Stomach smooth muscle (tissue), 2 donors: ENCODE data around the gene ABCC1.
A peak's percentile ranks its signal among the peaks of the same experiment; 100 is the strongest.

Experiments used
- H3K27ac ChIP-seq: one replicate; pipeline ENCODE4 v1.7.0; 2013; ENCODE audit warnings: mild to moderate bottlenecking, low read length, inconsistent platforms
- H3K27me3 ChIP-seq, 2 donors: one replicate each; pipeline ENCODE4 v1.7.0; 2013; ENCODE audit warnings: low read length in 2 of 2; ENCODE audit not compliant: insufficient read depth in 2 of 2, control insufficient read depth in 1 of 2
- H3K36me3 ChIP-seq, 2 donors: one replicate each; pipeline ENCODE4 v1.7.0; 2013; ENCODE audit warnings: low read length in 2 of 2; ENCODE audit not compliant: control insufficient read depth in 2 of 2, insufficient read depth in 2 of 2
- H3K4me1 ChIP-seq: one replicate; pipeline ENCODE4 v1.7.0; 2013; ENCODE audit warnings: low read length; ENCODE audit not compliant: control insufficient read depth, insufficient read depth
- H3K4me3 ChIP-seq, 2 donors: one replicate each; pipeline ENCODE4 v1.7.0; 2013; ENCODE audit warnings: low read length in 2 of 2
- H3K9ac ChIP-seq, 2 donors: one replicate each; pipeline ENCODE4 v1.7.0; 2013; ENCODE audit warnings: low read length in 2 of 2, mild to moderate bottlenecking in 1 of 2
- H3K9me3 ChIP-seq, 2 donors: one replicate each; pipeline ENCODE4 v1.7.0; 2013; ENCODE audit warnings: low read length in 2 of 2; ENCODE audit not compliant: control insufficient read depth in 2 of 2
- donor health status: healthy.
- donor health status: Pancreatic carcinoma.

ABCC1 gene

DNA sequence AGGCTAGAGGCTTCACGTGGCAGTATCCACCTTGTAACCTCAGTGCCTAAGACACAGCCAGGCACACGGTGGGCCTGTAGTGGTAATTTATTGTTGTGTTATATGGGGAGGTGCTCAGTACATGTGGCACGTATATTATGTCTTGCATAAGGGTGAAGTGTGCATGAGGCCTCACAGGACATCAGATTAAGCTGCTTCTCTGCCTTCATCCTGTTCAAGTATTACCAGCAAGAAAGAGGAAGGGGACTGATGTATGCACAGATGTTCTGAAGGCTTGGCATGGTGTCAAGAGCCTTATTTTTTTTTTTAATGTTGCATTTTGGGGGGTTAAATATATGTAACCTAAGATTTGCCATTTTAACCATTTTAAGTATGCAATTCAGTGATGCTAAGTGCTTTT, 71.6 kb downstream of the ABCC1 start:
- Histone ChIP-seq H3K9ac (no peak overlapping the region), H3K27ac (peak overlapping the region; percentile 78), H3K27me3 (no peaks in the 10 kb centered on the region), H3K4me3 (no peak overlapping the region), H3K4me1 (peaks cover 40% of the 10 kb centered on the region), H3K9me3 (no peaks in the 10 kb centered on the region), H3K36me3 (peaks cover 21% of the 10 kb centered on the region in 2 donors)

DNA sequence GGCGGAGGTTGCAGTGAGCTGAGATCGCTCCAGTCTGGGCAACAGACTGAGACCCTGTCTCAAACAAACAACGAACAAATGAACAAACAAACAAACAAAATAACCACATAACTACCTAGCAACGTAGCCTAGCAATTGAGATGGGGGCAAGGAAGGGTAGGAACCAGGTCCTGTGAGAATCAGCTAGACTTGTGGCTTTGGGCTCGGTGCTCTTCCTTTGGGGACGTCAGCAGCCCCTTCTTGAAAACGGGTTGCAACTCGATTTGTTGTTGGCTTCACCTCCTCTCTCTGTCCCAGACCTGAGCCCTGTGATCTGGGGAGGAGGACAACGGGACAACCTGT, 72.2 kb downstream of the ABCC1 start:
- H3K4me1 ChIP-seq, result peaks cover 42% of the 10 kb centered on the region
- H3K27ac ChIP-seq, result peak overlapping the region; percentile 78
- H3K9ac ChIP-seq, result peak overlapping the region; percentile 46 to 47
- peaks cover 16 to 17% of the 10 kb centered on the region in 2 donors for H3K36me3 ChIP-seq
- H3K27me3 ChIP-seq, result no peaks in the 10 kb centered on the region
- no peaks in the 10 kb centered on the region for H3K9me3 ChIP-seq
- H3K4me3 ChIP-seq, result peak overlapping the region; percentile 49 to 54

DNA sequence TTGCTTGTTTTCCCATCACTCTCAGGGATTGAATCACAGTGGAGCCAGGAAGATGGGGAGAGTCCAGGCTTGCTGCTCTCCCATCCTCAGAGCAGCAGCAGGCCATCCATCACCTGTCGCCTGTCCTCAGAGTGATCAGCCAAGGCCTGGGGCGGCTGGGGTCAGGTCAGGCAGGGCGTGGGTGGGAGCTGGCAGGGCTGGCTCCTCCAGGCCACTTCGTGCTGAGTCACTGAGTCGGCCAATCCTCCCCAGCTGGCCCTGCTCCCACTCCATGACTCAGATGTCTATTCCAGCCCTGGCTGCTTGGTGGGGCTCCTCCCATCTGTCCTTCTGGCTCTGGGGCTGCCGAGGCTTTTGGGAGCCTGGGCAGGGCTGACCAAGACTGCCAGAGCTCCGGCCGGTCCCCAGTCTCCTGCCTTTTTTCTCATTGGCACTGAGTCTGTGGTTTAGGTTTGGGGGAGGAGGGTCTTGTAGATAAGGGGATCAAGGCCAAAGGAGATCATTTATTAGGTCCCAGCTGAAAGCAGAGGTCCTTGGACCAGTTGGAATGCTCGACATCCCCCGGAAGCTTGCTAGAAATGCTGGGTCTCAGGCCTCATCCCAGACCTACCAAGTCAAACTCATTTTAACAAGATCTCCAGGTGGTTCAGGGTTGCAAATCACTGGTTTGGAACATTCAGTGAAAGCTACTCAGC, 72.7 kb downstream of the ABCC1 start:
- Histone ChIP-seq H3K27me3 (no peaks in the 10 kb centered on the region), H3K4me1 (peaks cover 42% of the 10 kb centered on the region), H3K4me3 (peak overlapping the region; percentile 49 to 54), H3K9ac (peak overlapping the region; percentile 54 to 68), H3K36me3 (peaks cover 14 to 15% of the 10 kb centered on the region in 2 donors), H3K9me3 (no peaks in the 10 kb centered on the region), H3K27ac (peak overlapping the region; percentile 78)

DNA sequence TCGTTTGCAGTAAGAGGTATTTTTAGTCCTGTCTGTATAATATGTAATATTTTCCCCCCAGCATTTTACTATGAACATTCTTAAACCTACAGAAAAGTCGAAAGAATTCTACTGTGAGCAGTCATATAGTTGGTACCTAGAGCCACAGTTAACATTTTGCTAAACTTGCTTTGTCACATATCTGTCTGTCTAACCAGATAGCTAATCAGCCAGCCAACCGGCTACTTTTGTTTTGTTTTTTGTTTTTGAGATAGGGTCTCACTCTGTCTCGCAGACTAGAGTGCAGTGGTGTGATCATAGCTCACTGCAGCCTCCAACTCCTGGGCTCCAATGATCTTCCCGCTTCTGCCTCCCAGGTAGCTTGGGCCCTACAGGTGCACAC, 73.3 kb downstream of the ABCC1 start:
- Histone ChIP-seq H3K27ac (peak overlapping the region; percentile 78), H3K4me1 (peaks cover 42% of the 10 kb centered on the region), H3K36me3 (peaks cover 14 to 15% of the 10 kb centered on the region in 2 donors), H3K4me3 (peak overlapping the region in 1 of 2 donors; percentile 54), H3K9me3 (no peaks in the 10 kb centered on the region), H3K27me3 (no peaks in the 10 kb centered on the region), H3K9ac (peak overlapping the region; percentile 54 to 68)

DNA sequence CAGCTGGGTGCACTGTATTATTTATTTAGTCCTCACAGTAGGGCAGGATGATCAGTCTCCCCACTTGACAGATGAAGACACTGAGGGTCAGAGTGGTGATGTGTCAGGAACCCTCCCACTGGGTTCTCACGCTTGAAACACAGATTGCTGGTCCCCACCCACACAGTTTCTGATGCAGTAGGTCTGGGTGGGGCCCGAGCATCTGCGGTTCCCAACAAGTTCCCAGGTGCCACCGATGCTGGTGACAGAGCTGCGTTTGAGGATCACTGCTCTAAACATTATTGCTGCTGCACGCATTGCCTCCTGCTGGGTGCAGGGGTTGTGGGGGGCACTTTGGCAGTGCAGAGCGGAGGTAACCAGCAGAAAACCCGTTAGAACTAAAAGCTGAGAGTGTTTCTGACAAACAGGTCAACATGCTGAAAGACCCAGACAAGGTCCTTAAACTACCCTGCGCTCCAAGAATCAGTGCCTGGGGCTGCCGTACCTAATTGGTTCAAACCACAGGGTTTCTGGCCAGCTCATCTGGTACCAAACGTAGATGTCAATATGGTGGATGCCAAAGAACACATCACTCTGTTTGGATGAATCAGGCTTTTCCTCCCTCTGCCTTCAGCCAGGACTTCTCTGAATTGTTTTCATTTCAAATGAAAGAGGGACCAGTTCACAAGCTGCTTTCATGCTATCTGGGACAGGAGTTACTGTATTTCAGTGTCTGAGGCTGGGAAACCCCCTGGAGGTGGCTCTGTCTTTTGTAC, 76.0 kb downstream of the ABCC1 start:
- Histone ChIP-seq H3K9ac (no peak overlapping the region), H3K36me3 (peaks cover 4 to 9% of the 10 kb centered on the region in 2 donors), H3K27me3 (no peaks in the 10 kb centered on the region), H3K4me3 (no peak overlapping the region), H3K9me3 (no peaks in the 10 kb centered on the region), H3K27ac (peak overlapping the region; percentile 76), H3K4me1 (peaks cover 42% of the 10 kb centered on the region)

DNA sequence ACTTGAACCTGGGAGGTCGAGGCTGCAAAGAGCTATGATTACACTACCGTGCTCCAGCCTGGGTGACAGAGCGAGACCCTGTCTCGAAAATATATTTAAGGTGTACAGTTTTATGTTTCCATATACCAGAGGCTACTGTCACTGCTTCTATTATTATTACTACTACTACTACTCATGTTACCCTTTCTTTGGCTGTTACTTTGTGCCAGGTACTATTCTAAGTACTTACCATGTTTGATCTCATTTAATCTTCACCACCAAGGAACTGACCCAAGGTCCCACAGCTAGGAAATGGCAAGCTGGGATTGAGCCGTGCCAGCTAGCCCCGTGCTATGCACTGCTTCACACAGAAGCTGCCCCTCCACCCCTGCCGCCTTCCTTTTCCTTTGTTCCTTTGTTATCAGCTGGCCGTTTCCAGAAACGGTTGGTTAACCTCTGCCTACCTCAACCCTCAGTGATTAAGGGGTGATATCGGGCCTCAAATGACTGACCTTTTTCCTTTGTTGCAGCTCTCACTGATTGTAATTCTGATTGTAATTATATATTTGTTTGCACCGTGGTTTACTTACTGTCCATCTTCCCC, 78.4 kb downstream of the ABCC1 start:
- peak overlapping the region; percentile 24 for H3K27ac ChIP-seq
- H3K27me3 ChIP-seq, result no peaks in the 10 kb centered on the region
- H3K9me3 ChIP-seq, result no peaks in the 10 kb centered on the region
- peaks cover 26% of the 10 kb centered on the region for H3K4me1 ChIP-seq
- no peak overlapping the region for H3K4me3 ChIP-seq
- no peak overlapping the region for H3K9ac ChIP-seq
- H3K36me3 ChIP-seq, result peaks cover 6 to 10% of the 10 kb centered on the region in 2 donors

DNA sequence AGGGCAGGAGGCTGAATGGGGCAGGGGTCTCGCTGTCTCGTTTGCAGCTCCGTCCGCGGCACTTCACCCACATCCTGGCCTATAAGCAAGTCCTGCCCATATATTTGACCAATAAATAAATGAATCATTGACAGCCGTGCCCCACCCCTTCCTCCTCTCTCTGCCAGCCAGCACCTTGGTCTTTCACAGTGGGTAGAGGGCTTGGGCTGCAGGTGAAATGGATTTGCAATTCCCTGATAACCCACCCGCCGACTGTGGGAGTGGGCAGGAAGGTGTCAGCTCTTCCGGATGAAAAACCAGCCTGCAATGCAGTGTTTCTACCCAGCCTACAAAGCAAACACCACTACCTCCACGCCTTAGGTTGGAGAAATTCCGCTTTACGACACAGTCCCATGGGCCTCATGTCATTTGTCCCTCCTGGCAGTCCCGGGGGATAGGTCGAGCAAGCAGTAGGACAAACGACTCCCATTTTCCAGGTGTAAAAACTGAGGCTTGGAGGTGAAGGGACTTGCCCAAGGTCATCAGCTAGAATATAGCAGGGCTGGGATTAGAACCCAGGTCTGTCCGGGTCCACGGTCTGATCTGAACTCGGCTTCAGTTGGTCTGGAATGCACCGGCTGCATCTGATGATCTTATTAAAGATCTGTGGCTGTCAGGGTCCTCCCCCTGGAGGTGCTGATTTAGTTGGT, 79.0 kb downstream of the ABCC1 start:
- peaks cover 10 to 13% of the 10 kb centered on the region in 2 donors for H3K36me3 ChIP-seq
- no peak overlapping the region for H3K9ac ChIP-seq
- peak overlapping the region; percentile 18 for H3K27ac ChIP-seq

DNA sequence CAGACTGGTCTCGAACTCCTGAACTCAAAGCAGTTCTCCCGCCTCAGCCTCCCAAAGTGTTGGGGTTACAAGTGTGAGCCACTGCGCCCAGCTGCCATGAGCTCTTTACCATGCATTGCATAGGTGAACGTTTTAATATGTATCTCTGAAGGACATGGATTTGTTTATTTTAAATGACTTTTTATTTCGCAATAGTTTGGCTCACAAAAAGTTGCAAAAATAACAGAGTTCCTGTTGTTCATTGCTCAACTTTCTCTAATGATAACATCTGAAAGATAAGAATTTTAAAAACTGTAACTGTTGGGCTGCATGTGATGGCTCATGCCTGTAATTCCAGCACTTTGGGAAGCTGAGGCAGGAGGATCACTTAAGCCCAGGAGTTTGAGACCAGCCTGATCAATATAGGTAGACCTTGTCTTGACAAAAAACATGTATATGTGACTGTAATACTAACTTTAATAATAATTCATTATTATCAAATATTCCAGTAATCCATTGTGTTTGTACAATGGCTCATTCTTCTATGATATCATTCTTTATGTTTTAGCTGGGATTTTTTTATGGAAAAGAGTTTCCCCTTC, 80.1 kb downstream of the ABCC1 start:
- H3K27me3 ChIP-seq, result no peaks in the 10 kb centered on the region
- no peaks in the 10 kb centered on the region for H3K9me3 ChIP-seq
- H3K9ac ChIP-seq, result no peak overlapping the region
- no peak overlapping the region for H3K27ac ChIP-seq
- peaks cover 17% of the 10 kb centered on the region for H3K4me1 ChIP-seq
- peaks cover 10 to 12% of the 10 kb centered on the region in 2 donors for H3K36me3 ChIP-seq
- H3K4me3 ChIP-seq, result no peak overlapping the region

More for the DNA sequence above, 79.0 kb downstream of the ABCC1 start:
- Histone ChIP-seq H3K27me3 (no peaks in the 10 kb centered on the region), H3K9me3 (no peaks in the 10 kb centered on the region), H3K4me3 (no peak overlapping the region), H3K4me1 (peaks cover 21% of the 10 kb centered on the region)

DNA sequence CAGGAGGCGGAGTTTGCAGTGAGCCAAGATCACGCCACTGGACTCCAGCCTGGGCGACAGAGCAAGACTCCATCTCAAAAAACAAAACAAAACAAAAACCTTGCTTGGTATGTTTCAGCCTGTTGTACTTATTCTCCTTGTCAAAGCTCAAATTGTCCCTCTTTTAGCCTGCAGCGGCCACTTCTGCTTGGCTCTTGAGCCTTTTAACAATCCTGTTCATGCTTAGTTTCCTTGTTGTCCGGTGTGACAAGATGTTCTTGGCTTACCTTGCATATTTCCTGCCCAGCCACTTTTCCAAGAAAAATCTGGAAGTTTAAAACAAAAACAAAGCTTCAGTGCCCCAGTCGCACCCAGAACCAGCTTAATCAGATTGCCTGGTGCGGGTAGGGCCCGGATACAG, 81.0 kb downstream of the ABCC1 start:
- H3K27me3 ChIP-seq, result no peaks in the 10 kb centered on the region
- H3K9ac ChIP-seq, result no peak overlapping the region
- peaks cover 8% of the 10 kb centered on the region for H3K4me1 ChIP-seq
- peaks cover 10 to 13% of the 10 kb centered on the region in 2 donors for H3K36me3 ChIP-seq
- no peak overlapping the region for H3K27ac ChIP-seq
- H3K9me3 ChIP-seq, result no peaks in the 10 kb centered on the region
- no peak overlapping the region for H3K4me3 ChIP-seq

DNA sequence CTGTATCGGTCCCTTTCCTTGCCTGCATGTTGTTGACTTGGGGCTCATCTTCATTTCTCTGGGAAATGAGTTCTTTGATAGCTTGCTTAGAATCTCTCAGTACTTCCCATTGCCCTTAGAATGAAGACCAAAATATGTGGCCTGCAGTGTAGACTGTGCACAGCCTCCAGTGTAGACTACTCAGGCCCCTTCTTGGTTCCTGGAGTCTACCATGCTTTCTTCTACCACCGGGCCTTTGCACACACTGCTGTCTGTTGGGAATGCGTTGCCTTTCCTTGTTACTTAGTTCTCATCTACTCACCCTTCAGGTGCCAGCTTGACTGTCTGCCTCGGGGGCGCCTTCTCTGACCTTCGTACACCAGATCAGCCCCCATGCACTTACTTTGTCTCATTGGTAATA, 82.0 kb downstream of the ABCC1 start:
- peaks cover 16 to 19% of the 10 kb centered on the region in 2 donors for H3K36me3 ChIP-seq
- no peaks in the 10 kb centered on the region for H3K9me3 ChIP-seq
- H3K27me3 ChIP-seq, result no peaks in the 10 kb centered on the region
- H3K4me3 ChIP-seq, result no peak overlapping the region
- H3K4me1 ChIP-seq, result no peaks in the 10 kb centered on the region
- no peak overlapping the region for H3K9ac ChIP-seq
- no peak overlapping the region for H3K27ac ChIP-seq
